GM18858 (cell line): ENCODE data around the gene TXNDC12.

Source experiments
- ATAC-seq: cut with Tn5 transposase; IDR thresholded peaks from one replicate; pipeline ENCODE4 v1.9.1; 2021; ENCODE audit not compliant: unreplicated experiment

The TXNDC12 gene

DNA sequence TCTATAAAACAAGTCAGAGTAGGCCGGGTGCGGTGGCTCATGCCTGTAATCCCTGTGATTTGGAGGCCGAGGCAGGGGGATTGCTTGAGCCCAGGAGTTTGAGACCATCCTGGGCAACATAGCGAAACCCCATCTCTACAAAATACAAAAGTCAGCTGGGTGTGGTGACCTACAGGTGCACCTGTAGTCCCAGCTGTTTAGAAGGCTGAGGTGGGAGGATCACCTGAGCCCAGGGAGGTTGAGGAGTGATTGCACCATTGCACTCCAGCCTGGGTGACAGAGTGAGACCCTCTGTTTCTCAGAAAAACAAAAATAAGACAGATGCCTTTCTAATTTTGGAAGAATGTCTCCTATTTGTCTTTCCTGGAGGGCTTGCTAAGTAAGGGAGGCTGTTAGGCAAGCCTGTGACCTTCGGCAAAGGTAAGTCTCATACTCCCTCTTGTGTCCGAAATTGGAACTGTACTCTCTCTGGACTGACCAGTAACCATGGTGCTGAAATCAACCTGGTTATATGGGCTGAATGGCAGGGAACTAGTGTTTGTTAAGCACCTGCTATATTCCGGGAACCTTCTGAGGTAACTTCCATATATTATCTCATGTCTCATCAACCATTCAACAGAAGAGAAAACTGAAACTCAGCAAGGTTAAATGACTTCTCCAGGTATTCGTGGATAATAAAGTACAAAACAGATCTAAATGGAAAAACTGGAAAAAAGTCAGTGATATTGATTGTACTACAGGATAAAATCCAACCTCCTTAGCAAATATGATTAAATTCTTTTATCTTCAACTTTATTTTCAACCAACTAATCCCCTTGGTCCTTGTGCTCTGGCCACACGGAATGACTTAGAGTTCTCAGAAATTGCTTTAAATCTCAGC is 52.7 kb downstream of the TXNDC12 start:
- ATAC-seq: peak; percentile 60

- ATAC-seq: no peak
These were observed 56.3 kb downstream of the TXNDC12 start for GRCh38 chr1:51998701-51999100.

GRCh38 chr1:51997974-51998382 is 57.0 kb downstream of the TXNDC12 start:
- no peak for ATAC-seq

GRCh38 chr1:51990478-51990965 is 64.5 kb downstream of the TXNDC12 start, which contains the start of gene RAB3B:
RAB3B (minus strand) TSS chr1:51990700; CDS start chr1:51977117, 13,583 bp downstream.
- ATAC-seq: no peak

DNA sequence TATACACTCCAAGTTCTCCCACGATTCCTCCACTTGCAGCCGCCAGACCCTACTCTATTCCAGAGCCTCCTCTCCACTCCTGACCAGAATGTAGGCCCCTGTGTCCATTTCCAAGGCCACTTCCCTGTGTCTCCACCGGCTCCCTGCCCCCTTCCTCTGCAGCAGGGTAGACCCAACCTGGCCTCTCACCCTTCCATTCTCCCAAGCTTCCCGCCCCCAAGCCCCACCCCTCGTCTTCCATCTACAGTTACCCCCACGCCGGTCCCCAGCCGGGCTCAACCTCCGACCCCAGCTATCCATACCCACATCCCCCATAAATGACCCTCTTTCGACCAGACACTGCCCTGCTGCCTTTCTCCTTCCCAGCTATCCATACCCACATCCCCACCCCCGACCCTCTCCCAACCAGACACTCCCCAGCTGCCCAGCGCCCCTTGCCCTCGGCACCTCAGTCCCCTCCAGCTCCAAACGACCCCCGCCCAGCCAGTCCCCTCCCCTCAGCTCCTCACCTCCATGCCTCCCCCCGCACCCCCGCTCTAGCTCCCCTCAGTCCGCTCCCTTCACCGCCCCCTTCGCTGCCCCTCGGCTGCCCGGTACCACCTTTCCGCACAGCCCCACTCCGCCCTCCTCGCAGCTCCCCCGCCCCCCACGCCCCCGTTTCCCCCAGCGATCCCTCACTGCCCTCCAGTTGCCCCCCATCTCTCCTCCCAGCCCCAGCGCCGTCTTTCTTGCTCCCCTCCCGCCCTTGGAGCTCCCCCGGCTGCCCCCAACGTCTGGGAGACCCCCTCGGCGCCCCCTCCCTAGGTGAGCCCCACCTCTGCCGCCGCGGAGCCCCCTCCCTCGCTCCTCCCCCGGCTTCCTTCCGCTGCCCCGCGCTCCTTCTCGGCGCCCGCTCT is 65.2 kb downstream of the TXNDC12 start:
- no peak for ATAC-seq

DNA sequence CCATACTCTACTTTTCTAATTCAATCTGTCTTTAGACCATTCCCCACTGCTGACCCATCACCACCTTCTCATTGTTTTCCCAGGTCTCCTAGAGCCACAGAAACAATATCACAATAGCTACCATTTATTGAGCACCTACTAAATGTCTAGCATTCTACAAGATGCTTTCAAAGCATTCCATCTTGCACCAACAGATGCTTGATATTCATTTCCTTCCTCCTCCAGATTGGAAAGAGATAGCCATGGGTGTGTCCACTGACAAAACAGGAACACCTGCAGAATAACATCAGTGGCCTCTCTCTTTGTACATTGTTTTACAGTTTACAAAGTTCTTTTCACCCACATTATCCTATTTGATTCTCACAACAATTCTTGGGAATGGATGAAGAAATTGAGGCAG is 66.7 kb downstream of the TXNDC12 start:
- ATAC-seq: no peak

GRCh38 chr1:51986718-51987117 is 68.3 kb downstream of the TXNDC12 start:
- ATAC-seq: no peak

DNA sequence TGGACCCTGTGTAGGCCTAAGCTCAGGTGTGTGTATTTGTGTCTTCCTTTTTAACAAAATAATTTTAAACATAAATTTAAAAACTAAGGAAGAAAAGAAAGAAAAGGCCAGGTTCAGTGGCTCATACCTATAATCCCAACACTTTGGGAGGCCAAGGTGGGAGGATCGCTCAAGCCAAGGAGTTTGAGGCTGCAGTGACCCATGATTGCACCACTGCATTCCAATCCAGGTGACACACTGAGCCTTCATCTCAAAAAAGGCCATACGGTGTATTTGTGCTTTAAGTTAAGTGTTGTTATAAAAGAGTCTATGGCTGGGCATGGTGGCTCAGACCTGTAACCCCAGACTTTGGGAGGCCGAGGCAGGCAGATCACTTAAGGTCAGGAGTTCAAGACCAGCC is 72.8 kb downstream of the TXNDC12 start:
- ATAC-seq: no peak

- ATAC-seq: no peak
These were observed 73.4 kb downstream of the TXNDC12 start for GRCh38 chr1:51981555-51981954.

GRCh38 chr1:51978099-51978498 is 76.9 kb downstream of the TXNDC12 start:
- ATAC-seq: no peak

DNA sequence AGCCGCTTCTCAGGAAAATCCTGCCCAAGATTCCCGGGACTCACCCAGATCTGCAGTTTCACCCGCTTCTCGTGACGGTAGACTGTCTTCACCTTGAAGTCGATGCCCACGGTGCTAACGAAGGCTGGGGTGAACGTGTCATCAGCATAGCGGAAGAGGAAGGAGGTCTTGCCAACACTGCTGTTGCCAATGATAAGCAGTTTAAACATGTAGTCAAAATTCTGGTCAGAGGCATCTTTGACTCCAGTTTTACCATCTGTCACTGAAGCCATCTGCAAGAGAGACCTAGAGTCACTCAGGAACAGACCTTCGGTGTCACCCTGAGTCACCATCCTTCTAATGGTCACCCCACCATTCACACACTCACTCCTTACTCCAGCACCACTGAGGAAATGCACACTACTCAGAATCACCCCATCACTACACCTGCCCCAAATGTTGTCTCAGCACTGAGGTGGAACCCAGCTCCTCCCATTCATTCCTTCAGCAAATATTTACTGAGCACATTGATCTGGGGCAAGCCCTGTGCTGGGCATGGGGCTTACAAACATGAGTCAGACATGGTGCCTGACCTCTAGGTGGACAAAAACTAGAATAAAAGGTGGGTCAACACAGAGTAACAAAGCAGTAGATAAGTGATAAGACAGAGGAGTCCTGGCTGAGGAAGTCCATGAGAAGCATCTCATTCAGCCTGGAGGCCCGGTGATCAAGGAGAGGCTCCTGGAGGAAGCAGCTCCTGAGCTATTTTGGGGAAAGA is 78.0 kb downstream of the TXNDC12 start:
- ATAC-seq: no peak

GRCh38 chr1:51973587-51974474 is 81.2 kb downstream of the TXNDC12 start:
- no peak for ATAC-seq
